Natural killer cell (primary cell): ENCODE results near the gene PHF2. TPM values are rescaled to one million over a fixed set of nuclear protein-coding genes. Genes with fewer than 3 reads are reported as not detected.
A peak's percentile ranks its signal among the peaks of the same experiment; 100 is the strongest.
"Not testable (repeated sequence)": the region's sequence is repeated elsewhere in the genome, so short reads cannot be mapped to it uniquely, and the experiment has no call there.

Experiments used
- ATAC-seq, 3 donors: fragments of 150-1000 bp in 2 of 3; fragments of 200-7000 bp in 1 of 3; cut with Tn5 transposase; 1 replicate in 1 of 3; 2 replicates in 2 of 3; pipeline ENCODE4 v1.10.0; 2021; ENCODE audit warnings: mild to moderate bottlenecking in 2 of 3, moderate library complexity in 2 of 3
- DNase-seq, 2 donors: peaks; one replicate each; pipeline versions ENCODE4 v3.0.0 to v3.0.0-alpha.2; 2013 to 2021; ENCODE audit warnings: mixed read lengths in 1 of 2
- H3K27ac ChIP-seq: one replicate; pipeline ENCODE4 v1.5.1; 2013; ENCODE audit warnings: mild to moderate bottlenecking, low read length
- H3K27me3 ChIP-seq: one replicate; pipeline ENCODE4 v1.6.1; 2013; ENCODE audit warnings: low read length; ENCODE audit not compliant: control insufficient read depth, insufficient read depth
- H3K36me3 ChIP-seq: one replicate; pipeline ENCODE4 v1.6.1; 2013; ENCODE audit warnings: low read length; ENCODE audit not compliant: control insufficient read depth, insufficient read depth
- H3K4me1 ChIP-seq: one replicate; pipeline ENCODE4 v1.6.1; 2013; ENCODE audit warnings: low read length; ENCODE audit not compliant: control insufficient read depth, insufficient read depth
- H3K4me3 ChIP-seq: one replicate; pipeline ENCODE4 v1.5.1; 2013; ENCODE audit warnings: low read length
- H3K9me3 ChIP-seq: one replicate; pipeline ENCODE4 v1.6.1; 2013; ENCODE audit warnings: low read length; ENCODE audit not compliant: control insufficient read depth, insufficient read depth
- H3K27ac Mint-ChIP-seq, 2 donors: one replicate each; pipeline ENCODE4 v1.8.0; 2022; ENCODE audit warnings: mild to moderate bottlenecking in 2 of 2, mixed read lengths in 2 of 2, moderate library complexity in 1 of 2
- H3K27me3 Mint-ChIP-seq, 2 donors: one replicate each; pipeline ENCODE4 v1.8.0; 2022; ENCODE audit warnings: low read depth in 2 of 2, mixed read lengths in 2 of 2
- H3K36me3 Mint-ChIP-seq: one replicate; pipeline ENCODE4 v1.8.0; 2022; ENCODE audit warnings: mixed read lengths
- H3K4me1 Mint-ChIP-seq, 2 donors: one replicate each; pipeline ENCODE4 v1.8.0; 2022; ENCODE audit warnings: mixed read lengths in 2 of 2
- H3K4me3 Mint-ChIP-seq: one replicate; pipeline ENCODE4 v1.8.0; 2022; ENCODE audit warnings: mild to moderate bottlenecking, moderate library complexity, mixed read lengths
- H3K9me3 Mint-ChIP-seq, 2 donors: one replicate each; pipeline ENCODE4 v1.8.0; 2022; ENCODE audit warnings: mixed read lengths in 2 of 2
- CTCF ChIP-seq: fragments of 200-600 bp; IDR thresholded peaks from one replicate; pipeline ENCODE4 v1.8.0; 2022; ENCODE audit warnings: antibody characterized with exemption
- WGBS: methylation state at CpG from one replicate; pipeline ENCODE4 v1.1.7; 2013; ENCODE audit warnings: missing lambda C conversion rate; ENCODE audit not compliant: insufficient coverage; 5-methylcytosine and 5-hydroxymethylcytosine counted together
- intact Hi-C: fragments of 100-400 bp; cut with micrococcal nuclease; formaldehyde crosslinking; loops from one replicate; pipeline ENCODE4 v1.14.2; 2022
- total RNA-seq, 4 donors: library from RNA; stranded (reverse); fragments of 120-200 nt in 1 of 4; gene quantifications; one replicate each; pipeline versions ENCODE4 v1.2.3 to v1.2.4, GENCODE V29; 2013 to 2022

The PHF2 gene
- total RNA-seq, 3 donors from 2014 or later (not counting 1 experiment from before 2014, with no cell fraction given) = 24.8 to 28.1 (median 26.4) TPM

GRCh38 chr9:93669958-93670207, 93.5 kb downstream of the PHF2 start:
- Histone ChIP-seq H3K4me3 (no peak overlapping the region), H3K27ac (no peak overlapping the region), H3K4me1 (peaks cover 6% of the 10 kb centered on the region), H3K9me3 (no peaks in the 10 kb centered on the region), H3K36me3 (peaks cover 14% of the 10 kb centered on the region), H3K27me3 (no peaks in the 10 kb centered on the region)
- no peak for TF ChIP-seq CTCF
- ATAC-seq (peak in 1 of 3 donors; percentile 12), DNase-seq (no peak)
- Mint-ChIP-seq H3K27me3 (no peaks in the 10 kb centered on the region), H3K27ac (peak overlapping the region in 1 of 2 donors; percentile 83), H3K9me3 (no peaks in the 10 kb centered on the region), H3K4me3 (no peak overlapping the region), H3K36me3 (no peaks in the 10 kb centered on the region), H3K4me1 (peaks cover 6 to 29% of the 10 kb centered on the region in 2 donors)
- 95% methylated on average over 3 of the region's 3 CpGs for WGBS
- intact Hi-C loops = no loop called here

DNA sequence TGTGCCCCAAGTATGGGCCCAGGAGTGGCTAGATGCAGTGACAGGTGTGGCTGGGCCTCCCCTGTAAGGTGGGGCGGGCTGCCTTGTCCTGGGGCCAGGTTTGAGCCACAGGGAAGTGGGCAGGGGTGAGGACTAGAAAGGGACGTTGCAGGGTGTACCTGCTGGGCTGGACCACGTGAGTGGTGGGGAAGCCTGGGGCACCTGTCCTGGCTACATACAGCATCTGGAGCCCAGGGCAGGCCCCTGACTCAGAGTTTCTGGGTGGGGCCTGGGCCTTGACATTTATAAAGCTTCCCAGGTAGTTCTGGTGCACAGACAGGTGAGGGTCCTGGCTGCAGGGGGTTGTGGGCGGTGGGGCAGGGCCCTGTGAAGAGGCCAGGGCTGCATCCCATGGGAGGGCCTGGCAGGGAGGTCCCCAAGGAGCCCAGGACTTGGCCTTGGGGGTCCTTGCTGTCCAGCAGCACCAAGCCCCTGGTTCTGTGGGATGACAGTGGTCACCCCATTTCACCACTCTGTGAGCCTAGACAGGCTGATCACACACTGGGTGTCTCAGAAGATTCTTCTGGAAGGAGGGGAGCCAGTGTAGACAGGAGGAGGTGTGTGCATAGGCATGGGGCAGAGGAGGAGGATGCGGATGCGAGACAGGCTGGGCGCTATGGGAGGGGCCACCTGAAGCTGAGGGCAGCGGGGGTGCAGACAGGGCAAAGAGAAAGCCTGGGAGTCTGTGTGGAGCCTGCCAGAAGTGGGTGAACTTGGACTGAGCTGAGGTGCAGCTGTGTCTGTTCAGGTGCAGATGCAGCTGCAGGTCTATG, 94.0 kb downstream of the PHF2 start:
- Mint-ChIP-seq H3K27ac (peak overlapping the region in 1 of 2 donors; percentile 83), H3K27me3 (no peaks in the 10 kb centered on the region), H3K9me3 (no peaks in the 10 kb centered on the region), H3K4me3 (no peak overlapping the region), H3K4me1 (peaks cover 6 to 29% of the 10 kb centered on the region in 2 donors), H3K36me3 (no peaks in the 10 kb centered on the region)
- peaks cover 6% of the 10 kb centered on the region for H3K4me1 ChIP-seq
- intact Hi-C loops = no loop called here
- no peaks in the 10 kb centered on the region for H3K27me3 ChIP-seq
- H3K9me3 ChIP-seq = no peaks in the 10 kb centered on the region
- peaks cover 20% of the 10 kb centered on the region for H3K36me3 ChIP-seq
- ATAC-seq (peak; percentile 50 to 69 (median 63)), DNase-seq (peak in 1 of 2 donors; percentile 13)
- no peak overlapping the region for H3K27ac ChIP-seq
- no peak overlapping the region for H3K4me3 ChIP-seq
- WGBS = 97% methylated on average over 8 of the region's 8 CpGs
- TF ChIP-seq CTCF = no peak

DNA sequence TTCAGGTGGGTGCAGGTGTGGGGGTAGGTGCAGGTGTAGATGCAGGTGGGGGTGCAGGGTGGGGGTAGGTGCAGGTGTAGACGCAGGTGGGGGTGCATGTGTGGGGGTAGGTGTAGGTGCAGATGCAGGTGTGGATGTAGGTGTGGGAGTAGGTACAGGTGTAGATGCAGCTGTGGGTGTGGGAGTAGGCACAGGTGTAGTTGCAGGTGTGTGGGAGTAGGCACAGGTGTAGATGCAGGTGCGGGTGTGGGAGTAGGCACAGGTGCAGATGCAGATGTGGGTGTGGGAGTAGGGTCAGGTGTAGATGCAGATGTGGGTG, 94.6 kb downstream of the PHF2 start:
- WGBS = 95% methylated on average over 2 of the region's 2 CpGs
- Histone ChIP-seq H3K4me1 (peaks cover 6% of the 10 kb centered on the region), H3K36me3 (peaks cover 19% of the 10 kb centered on the region), H3K27ac (no peak overlapping the region), H3K27me3 (no peaks in the 10 kb centered on the region), H3K4me3 (no peak overlapping the region), H3K9me3 (no peaks in the 10 kb centered on the region)
- peak overlapping the region in 1 of 2 donors; percentile 83 for H3K27ac Mint-ChIP-seq
- no peak overlapping the region for H3K4me3 Mint-ChIP-seq
- H3K27me3 Mint-ChIP-seq = no peaks in the 10 kb centered on the region
- H3K4me1 Mint-ChIP-seq = peaks cover 6 to 29% of the 10 kb centered on the region in 2 donors
- no peak for ATAC-seq
- intact Hi-C loops = no loop called here
- no peaks in the 10 kb centered on the region for H3K9me3 Mint-ChIP-seq
- no peaks in the 10 kb centered on the region for H3K36me3 Mint-ChIP-seq
- no peak for TF ChIP-seq CTCF
- no peak for DNase-seq

- H3K9me3 ChIP-seq, H3K9me3 Mint-ChIP-seq, intact Hi-C loops, H3K4me3 ChIP-seq, H3K27me3 ChIP-seq, ATAC-seq, H3K4me3 Mint-ChIP-seq, H3K27me3 Mint-ChIP-seq, H3K27ac ChIP-seq, H3K4me1 ChIP-seq, H3K27ac Mint-ChIP-seq, H3K36me3 Mint-ChIP-seq: not testable (repeated sequence)
- peak in 1 of 2 donors; percentile 14 for DNase-seq
- peaks cover 28% of the 10 kb centered on the region for H3K36me3 ChIP-seq
- WGBS = 98% methylated on average over 2 of the region's 2 CpGs
- peaks cover 6 to 29% of the 10 kb centered on the region in 2 donors for H3K4me1 Mint-ChIP-seq
Measured at GRCh38 chr9:93672330-93673020, 96.1 kb downstream of the PHF2 start.
